DMS153 (cell line): ENCODE results near the gene RFX1.
"Not testable (repeated sequence)": the region's sequence is repeated elsewhere in the genome, so short reads cannot be mapped to it uniquely, and the experiment has no call there.

Source experiments
- DNase-seq: peaks from one replicate; lab custom pipeline; 2025; lab: John Stamatoyannopoulos, UW

RFX1 gene

DNA sequence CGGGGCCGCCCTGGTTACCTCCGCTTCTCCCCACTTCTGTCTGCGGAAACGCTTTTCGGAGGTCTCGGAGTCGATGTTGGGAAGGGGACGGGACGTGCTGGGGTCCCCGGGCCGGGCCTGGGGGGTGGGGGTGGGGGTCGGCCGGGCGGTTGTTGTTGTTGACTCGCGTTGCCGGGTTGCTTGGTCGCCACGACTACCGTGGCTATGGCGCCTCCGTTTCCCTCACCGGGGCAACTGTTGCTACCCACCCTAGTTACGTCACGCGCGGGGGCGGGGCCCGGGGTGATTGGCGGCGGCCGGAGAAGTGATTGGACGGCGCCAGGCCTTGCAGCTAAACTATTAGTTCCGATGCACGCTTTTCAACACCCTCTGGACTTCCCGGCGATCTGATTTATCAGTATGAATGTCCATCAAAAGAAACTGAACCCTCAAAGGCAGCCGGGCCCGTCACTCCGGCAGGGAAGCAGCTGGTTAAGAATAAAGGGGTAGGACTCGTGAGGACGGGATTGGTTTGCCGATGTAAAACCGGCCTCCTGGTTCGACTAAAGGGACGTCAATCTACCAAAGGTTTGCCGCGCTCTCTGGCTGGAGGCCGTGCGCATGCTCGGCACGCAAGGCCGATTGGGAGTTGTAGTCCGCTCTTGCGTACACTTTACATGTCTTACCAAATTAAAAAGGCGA lies at the start of gene RFX1:
Gene RFX1 (minus strand): TSS at position 236 of the 681 bp plus-strand sequence. CDS start 12,477 bp downstream, outside the sequence.
- peak; percentile 100 for DNase-seq

DNA sequence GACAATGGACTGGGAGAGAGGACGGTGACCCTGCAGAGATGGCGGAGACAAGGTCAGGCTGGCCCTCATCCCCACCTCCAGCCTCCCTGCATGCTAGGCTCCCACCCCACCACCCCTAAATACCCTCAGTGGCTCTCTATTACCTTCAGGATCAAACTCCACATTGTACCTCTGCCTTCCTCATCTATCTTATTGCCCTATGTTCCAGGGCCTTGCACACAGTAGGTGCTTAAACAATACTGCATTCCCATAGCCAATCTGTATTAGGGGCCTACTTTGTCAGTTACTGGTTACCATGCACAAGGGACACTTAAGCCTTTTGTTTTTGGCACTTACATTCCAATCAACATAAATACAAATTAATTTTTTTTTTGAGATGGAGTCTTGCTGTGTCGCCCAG lies 49.3 kb upstream of the RFX1 start:
- DNase-seq = no peak

GRCh38 chr19:14054721-14055120 lies 48.6 kb upstream of the RFX1 start:
- no peak for DNase-seq

DNA sequence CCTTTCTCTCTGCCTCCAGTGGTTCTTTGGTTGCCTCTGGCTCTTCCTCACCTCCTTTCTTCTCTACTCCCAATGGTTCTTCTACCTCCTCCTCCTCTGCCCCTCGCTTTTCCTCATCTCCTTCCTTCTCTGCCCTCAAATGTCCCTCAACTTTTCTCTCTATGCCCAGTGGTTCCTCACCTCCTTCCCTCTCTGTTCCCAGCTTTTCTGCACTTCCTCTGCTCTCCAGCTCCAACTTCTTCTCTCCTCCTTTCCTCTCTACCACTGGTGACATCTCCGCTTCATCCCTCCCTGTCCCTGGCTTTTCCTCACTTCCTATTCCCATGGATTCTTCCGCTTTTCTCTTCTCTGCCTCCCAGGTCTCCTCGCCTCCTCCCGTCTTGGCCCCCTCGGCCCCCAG lies 48.0 kb upstream of the RFX1 start:
- no peak for DNase-seq

DNA sequence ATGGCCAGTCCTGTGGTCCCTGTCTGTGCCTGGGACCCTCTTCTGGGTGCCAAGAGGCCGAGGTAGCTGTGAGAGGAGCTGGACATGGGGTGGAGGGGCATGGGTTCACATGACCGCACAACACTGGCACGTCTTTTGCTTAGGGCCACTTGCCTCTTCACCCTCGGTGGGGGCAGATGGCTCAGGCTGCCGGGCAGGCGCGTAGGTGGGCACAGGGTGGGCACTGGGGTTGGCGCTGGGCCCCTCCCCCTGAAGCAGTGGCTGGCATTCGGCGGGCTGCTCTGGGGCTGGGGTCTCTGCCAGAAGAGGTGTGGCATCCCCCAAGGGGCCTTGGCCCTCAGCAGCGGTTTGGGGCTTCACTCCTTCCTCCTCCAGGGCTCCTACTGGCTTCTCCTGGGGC lies 47.4 kb upstream of the RFX1 start:
- DNase-seq = no peak

DNA sequence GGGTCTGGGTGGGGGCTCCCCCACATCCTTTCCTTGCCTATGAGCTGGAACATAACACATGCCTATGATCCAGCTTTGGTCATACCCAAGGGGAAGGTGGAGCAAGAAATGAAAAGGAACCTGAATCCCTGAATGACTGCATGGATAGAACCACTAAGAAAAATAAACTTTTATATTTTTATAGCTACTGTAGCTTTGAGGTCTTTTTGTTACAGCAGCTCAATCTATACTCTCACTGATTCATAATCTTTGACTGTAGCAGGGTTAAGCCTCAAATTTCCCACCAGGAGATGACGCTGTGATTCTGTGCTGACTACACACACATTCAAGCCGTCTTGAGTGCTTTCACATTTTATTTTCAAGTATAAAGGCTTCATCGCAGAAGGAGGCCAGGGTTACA lies 46.9 kb upstream of the RFX1 start:
- no peak for DNase-seq

DNA sequence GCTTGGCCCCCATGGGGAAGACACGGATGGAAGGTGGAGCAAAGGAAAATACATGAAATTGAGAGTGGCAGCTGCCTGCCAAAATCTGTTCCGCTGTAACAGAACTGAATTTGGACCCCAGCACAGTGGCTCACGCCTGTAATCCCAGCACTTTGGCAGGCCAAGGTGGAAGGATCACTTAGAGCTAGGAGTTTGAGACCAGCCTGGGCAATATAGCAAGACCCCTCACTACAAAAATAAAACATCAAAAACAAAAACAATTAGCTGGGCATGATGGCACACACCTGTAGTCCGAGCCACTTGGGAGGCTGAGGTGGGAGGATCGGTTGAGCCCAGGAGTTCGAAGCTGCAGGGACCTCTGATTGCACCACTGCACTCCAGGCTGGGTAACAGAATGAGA lies 46.4 kb upstream of the RFX1 start:
- no peak for DNase-seq

GRCh38 chr19:14051980-14052379 lies 45.9 kb upstream of the RFX1 start:
- DNase-seq = no peak

- DNase-seq = not testable (repeated sequence)
These were observed 44.8 kb upstream of the RFX1 start for GRCh38 chr19:14050961-14051360.

GRCh38 chr19:14050512-14050911 lies 44.4 kb upstream of the RFX1 start:
- no peak for DNase-seq

GRCh38 chr19:14048443-14049153 lies 42.5 kb upstream of the RFX1 start:
- DNase-seq = no peak

DNA sequence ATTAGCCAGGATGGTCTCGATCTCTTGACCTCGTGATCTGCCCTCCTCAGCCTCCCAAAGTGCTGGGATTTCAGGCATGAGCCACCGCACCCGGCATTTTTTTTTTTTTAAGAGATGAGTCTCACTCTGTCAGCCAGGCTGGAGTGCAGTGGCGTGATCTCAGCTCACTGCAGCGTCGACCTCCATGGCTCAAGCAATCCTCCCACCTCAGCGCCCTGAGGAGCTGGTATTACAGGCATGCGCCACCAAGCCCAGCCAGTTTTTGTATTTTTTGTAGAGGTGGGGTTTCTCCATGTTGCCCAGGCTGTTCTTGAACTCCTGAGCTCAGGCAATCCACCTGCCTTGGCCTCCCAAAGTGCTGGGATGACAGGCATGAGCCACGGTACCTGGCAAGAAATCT lies 41.7 kb upstream of the RFX1 start:
- DNase-seq = not testable (repeated sequence)

- peak; percentile 42 for DNase-seq
These were observed 36.8 kb upstream of the RFX1 start for GRCh38 chr19:14042659-14043608.

DNA sequence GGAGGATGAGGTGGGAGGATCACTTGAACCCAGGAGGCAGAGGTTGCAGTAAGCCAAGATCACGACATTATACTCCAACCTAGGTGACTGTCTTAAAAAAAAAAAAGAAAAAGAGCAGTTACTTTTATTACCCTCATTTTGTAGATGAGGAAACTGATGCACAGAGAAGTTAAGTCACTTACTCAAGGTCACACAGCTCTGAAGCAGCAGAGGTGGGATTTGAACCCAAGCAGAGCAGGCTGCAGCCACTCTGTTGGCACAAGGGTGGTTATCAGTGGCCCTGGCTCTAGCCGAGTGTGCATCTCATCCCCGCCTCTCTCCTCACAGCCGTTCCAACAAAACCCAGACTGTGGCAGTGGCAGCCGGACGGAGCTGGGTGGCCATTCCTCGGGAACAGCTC lies 33.1 kb upstream of the RFX1 start:
- no peak for DNase-seq

DNA sequence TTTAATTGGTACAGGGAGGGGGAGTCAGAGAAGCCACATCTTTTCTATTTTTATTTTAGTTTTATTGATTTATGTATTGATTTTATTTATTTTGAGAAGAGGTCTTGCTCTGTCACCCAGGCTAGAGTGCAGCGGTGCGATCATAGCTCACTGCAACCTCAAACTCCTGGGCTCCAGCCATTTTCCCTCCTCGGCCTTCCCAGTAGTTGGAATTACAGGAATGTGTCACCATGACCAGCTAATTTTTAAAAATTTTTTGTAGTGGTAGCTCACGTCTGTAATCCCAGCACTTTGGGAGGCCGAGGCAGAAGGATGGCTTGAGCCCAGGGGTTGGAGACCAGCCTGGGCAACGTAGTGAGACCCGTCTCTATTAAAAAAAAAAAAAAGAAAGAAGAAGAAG lies 29.6 kb upstream of the RFX1 start:
- DNase-seq = no peak

GRCh38 chr19:14035159-14035558 lies 29.0 kb upstream of the RFX1 start:
- not testable (repeated sequence) for DNase-seq

- no peak for DNase-seq
These were observed 27.8 kb upstream of the RFX1 start for GRCh38 chr19:14033946-14034345.

DNA sequence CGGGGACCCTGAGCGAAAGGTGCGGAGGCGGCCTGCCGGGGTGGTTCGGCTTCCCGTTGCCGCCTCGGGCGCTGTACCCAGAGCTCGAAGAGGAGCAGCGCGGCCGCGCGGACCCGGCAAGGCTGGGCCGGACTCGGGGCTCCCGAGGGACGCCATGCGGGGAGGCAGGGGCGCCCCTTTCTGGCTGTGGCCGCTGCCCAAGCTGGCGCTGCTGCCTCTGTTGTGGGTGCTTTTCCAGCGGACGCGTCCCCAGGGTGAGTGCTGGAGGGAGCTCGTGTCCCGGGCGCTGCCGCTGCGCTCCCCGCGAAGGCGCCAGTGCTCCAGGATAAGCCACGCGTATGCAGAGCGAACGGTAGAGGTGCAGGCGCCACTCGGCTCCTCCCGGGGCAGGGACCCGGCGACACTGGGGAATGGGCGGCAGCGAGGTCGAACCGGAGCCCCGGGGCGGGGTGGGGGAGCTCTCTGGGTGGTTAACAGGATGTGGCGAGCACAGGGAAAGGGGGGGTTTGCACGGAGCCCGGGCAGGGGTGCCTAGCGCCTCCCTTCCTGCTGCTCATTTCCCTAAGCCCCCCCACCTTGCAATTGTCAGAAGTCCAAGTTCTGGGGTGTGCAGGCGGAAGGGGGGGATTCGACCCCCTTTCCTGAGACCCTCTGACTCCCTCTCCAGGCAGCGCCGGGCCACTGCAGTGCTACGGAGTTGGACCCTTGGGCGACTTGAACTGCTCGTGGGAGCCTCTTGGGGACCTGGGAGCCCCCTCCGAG lies 25.8 kb upstream of the RFX1 start, which contains the start of gene IL27RA:
Gene IL27RA (plus strand): TSS at position 44 of the 762 bp plus-strand sequence. CDS start 111 bp downstream, at position 155.
- no peak for DNase-seq

DNA sequence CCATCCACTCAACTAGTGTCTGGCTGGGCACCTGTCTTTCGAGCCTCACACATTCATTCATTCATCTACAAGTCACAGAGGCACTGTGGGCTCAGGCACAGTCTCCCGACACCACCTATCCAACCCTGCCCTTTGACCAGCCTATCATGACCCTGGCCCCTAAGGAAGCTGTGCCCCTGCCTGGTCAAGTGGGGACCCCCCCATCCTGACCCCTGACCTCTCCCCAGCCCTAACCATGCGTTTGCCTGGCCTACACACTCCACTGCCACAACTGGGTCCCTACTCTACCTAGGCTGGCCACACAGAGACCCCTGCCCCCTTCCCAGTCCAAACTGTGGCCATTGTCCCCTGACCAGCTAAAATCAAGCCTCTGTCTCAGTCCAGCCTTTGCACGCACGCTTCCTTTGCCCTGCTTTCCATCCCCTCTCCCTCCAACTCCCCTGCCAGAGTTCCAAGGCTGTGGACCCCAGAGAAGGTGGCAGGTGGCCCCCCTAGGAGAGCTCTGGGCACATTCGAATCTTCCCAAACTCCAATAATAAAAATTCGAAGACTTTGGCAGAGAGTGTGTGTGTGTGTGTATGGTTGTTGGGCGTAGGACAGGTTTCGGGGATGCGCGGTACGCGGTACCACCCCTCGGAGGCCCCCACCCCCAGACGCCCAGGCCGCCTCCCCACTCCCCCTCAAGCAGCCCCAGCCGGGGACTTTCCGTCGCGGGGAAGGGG lies 25.0 kb upstream of the RFX1 start:
- no peak for DNase-seq

DNA sequence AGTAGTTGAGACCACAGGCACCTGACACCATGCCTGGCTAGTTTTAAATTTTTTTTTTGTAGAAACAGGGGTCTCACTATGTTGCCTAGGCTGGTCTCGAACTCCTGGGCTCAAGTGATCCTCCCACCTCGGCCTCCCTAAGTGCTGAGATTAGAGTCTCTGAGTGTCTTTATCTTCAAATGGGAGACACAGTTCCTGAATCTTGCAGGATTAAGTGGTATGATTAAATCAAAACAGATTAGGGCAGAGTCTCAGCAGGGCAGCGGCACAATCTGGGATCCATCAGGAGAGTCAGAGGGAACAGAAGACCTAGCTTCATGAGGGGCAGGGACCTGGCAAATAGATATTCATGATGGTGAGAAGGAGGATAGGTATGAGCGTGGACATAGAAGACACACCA lies 22.8 kb upstream of the RFX1 start:
- DNase-seq = no peak

DNA sequence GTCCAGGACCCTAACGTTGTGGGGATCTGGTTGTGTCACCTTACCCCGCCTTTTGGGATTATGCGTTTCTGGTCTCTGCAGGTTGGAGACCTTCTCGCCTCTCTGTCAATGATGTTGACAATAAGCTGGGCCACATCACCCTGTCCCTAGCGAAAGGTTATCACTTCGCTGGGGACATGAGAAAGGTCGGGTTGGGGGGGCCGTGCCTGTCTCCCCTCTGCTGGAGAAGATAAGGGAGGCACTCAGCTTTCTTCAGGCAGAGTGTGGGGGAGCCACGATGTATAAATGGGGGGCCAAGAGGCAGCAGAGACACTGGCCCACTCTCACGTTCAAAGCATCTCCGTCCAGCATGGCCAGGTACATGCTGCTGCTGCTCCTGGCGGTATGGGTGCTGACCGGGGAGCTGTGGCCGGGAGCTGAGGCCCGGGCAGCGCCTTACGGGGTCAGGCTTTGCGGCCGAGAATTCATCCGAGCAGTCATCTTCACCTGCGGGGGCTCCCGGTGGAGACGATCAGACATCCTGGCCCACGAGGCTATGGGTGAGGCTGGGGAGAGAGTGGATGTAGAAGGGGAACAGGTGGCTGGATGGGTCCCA lies 21.8 kb upstream of the RFX1 start, which contains the start of gene RLN3:
Gene RLN3 (plus strand): TSS at position 293 of the 595 bp plus-strand sequence. CDS start 57 bp downstream, at position 350.
- no peak for DNase-seq
